Camera-type eye (tissue), 1 donor: Measurements from ENCODE around the gene LRRC56. TPM values are rescaled to one million over a fixed set of nuclear protein-coding genes. Genes with fewer than 3 reads are reported as not detected.

Experiments used
- total RNA-seq: library from RNA; depleted of rRNA; stranded (reverse); fragments of >200 nt; gene quantifications from one replicate; pipeline ENCODE4 v1.2.3, GENCODE V29; 2014

Gene LRRC56
- total RNA-seq, result 1.2 TPM

DNA sequence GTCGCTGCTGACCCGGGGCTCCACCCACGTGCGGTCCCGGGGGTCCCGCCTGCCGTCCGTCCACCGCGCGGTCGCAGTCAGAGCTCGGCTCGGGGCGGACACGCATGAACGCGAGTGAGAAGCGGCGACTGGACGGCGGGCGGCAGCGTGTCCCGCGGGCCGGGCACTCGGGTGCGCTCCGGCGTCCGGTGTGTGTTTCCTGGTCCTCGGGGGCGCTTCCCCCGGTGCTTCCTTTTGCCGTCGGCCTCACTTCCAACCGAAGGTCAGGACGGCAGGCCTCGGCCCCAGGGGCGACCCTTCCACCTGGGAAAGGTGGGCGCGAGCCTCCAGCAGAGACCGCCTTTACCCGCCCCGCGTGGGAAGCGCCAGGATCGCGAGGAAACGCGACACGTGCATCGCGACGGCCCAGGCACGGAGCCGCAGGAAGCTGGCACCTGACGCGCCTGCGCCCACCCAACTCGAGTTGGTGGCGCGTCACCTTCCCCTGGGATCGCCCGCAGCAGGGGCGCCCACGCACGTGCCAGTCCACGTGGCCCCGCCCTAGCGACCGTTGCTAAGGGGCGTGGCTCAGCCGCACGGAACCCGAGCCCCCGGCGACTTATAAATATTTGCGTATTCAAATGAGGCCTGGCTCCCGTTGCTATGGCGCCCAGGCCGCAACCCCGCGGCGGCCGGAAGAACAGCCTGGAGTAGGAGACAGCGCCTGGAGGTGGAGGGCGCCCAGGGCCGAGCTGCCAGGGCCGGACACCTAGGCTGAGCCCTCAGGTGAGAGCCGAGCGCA lies at the start of gene LRRC56:
Gene LRRC56 (plus strand): TSS at position 687 of the 781 bp plus-strand sequence. CDS start 3,158 bp downstream, outside the sequence.

DNA sequence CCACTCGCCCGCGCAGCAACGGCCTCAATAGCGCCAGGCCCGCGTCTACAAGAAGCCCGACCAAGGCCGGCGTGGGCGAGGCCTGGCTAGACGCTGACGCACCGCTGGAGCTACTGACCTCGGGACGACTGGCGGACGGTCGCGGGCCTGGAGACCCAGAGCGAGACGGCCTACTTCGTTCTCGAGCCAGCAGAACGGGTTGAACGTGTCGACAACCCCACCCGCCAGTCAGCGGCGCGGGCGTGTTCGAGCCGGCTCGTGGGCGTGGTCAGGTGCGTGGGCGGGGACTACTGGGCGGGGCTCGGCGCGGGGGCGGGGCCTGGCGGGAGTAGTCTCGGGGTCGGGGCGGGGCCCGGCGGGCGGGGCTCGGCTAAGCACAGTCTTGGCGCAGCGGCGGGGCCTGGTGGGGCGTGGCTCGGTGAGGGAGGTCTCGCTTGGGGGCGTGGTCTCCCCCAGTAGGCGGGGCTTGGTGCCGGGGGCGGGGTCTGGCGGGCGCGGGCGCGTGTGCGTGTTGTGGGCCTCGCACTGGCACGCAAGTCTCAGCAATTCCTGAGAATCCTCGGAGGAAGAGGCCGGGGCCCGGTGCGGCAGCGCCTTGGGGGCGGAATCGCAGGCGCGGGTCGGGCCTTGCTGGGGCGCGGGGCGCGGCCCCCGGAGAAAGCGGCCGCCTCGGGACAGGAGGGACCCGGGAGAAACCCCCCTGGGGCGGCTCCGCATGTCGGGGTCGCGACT lies 30.2 kb upstream of the LRRC56 start, which contains the start of gene RNH1:
Gene RNH1 (minus strand): TSS at position 248 of the 732 bp plus-strand sequence. CDS start 5,080 bp downstream, outside the sequence.

GRCh38 chr11:535519-536454 lies 1.5 kb upstream of the LRRC56 start, which contains the start of gene HRAS:
Gene HRAS, minus strand, starts transcription at chr11:535576.

DNA sequence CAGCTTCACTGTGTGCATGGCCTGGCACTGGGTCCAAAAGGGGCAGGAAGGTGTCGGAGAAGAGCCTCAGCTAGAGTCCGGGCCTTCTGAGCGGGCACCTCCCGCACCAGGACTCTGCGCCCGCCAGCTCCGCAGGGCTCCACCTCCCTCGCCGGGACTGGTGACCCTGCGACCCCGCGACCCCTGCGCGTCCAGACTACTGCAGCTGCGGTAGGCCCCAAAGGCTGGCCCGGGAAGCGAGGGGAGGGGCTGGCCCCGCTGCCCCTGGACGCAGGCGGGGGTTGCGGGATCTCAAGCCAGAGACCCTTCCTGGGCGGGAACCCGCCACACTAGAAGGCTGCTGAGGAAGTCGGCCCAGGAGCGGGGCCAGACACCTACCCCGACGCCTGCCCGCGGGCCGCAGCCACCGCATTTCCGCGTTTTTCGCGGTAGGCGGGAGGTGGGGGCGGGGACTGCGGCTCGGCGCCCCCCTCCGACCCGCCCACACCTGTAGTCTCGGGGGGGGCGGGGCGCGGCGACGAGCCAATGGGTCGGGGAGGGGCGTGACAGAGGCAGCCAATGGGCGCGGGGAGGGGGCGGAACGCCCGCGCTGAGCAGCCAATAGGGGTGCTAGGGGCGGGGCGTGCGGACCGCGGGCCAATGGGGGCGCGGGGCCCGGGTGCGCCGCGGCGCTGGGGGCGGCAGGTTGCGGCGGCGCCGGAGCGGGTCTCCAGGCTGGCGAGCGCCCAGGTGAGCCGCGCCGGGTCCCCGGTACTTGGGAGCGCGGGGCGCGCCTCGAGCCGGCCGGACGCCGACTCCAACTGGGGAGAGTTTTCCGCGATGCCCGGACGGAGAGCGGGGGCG lies 23.2 kb downstream of the LRRC56 start, which contains the start of the genes LMNTD2 and RASSF7:
Gene LMNTD2 (minus strand): TSS at position 434 of the 843 bp plus-strand sequence. CDS start 22 bp downstream, at position 412.
Gene RASSF7 (plus strand): TSS at position 666 of the 843 bp plus-strand sequence. CDS start 799 bp downstream, outside the sequence.

DNA sequence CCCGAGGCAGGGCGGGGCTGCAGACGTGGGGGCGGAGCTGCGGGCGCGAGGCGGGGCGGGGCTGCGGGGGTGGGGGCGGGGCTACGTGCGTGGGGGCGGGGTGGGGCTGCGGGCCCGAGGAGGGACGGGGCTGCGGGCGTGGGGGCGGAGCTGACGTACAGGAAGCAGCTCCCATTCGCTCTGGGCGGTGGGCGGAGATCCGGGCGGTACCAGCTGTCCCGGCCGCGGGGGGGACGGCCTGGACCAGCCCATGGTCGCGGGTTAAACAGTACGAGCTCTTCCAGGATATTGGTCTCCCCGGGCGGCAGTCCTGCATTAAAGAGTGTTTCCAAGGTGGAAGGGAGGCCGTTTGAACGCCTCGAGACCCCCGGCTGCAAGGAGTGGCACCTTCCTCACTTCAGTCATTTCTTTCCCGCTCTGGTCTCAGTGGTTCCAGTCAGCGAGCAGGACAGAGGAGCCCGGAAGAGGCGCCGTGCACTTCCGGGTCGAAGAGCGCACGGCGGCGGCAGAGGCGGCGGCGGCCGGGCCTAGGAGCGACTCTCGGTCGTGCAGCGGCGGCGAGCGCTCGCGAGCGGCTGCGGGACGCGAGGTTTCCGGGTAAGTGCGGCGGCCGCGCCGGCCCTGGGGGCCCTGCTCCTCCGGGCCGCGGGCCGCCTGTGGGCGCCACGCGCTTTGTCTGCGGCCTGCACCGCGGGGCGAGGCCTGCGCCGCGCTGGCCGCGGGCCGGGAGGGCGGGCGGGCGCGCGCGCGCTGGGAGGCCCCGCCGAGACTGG lies 38.9 kb downstream of the LRRC56 start, which contains the start of gene PHRF1:
Gene PHRF1 (plus strand): TSS at position 475 of the 773 bp plus-strand sequence. CDS start 5,043 bp downstream, outside the sequence.

Other genes starting within 250 kb of the LRRC56 start
- 22.1 TPM for gene PGGHG, start 248.4 kb upstream of the LRRC56 start, total RNA-seq
- not detected for gene IFITM5, start 238.0 kb upstream of the LRRC56 start, total RNA-seq
- gene IFITM2, start 229.7 kb upstream of the LRRC56 start, total RNA-seq, result 11.1 TPM
- gene IFITM1, start 223.5 kb upstream of the LRRC56 start, total RNA-seq, result 20.2 TPM
- gene IFITM3, start 216.7 kb upstream of the LRRC56 start, total RNA-seq, result 43.5 TPM
- gene B4GALNT4, start 168.0 kb upstream of the LRRC56 start, total RNA-seq, result 71.6 TPM
- 5.5 TPM for gene PKP3, start 143.3 kb upstream of the LRRC56 start, total RNA-seq
- 13.3 TPM for gene SIGIRR, start 122.5 kb upstream of the LRRC56 start, total RNA-seq
- 1.4 TPM for gene ANO9, start 95.5 kb upstream of the LRRC56 start, total RNA-seq
- 36.4 TPM for gene PTDSS2, start 87.2 kb upstream of the LRRC56 start, total RNA-seq
- gene RNH1, start 30.3 kb upstream of the LRRC56 start, total RNA-seq, result 116 TPM
- 26.4 TPM for gene HRAS, start 2.0 kb upstream of the LRRC56 start, total RNA-seq
- gene LMNTD2, start 23.2 kb downstream of the LRRC56 start, total RNA-seq, result 0.33 TPM
- gene RASSF7, start 23.4 kb downstream of the LRRC56 start, total RNA-seq, result 10.8 TPM
- gene PHRF1, start 38.9 kb downstream of the LRRC56 start, total RNA-seq, result 34.7 TPM
- 12.1 TPM for gene IRF7, start 78.4 kb downstream of the LRRC56 start, total RNA-seq
- 0.88 TPM for gene CDHR5, start 87.4 kb downstream of the LRRC56 start, total RNA-seq
- not detected for gene SCT, start 89.7 kb downstream of the LRRC56 start, total RNA-seq
- gene DRD4, start 99.7 kb downstream of the LRRC56 start, total RNA-seq, result 1.2 TPM
- 31.4 TPM for gene DEAF1, start 157.7 kb downstream of the LRRC56 start, total RNA-seq
- gene TMEM80, start 158.3 kb downstream of the LRRC56 start, total RNA-seq, result 18.5 TPM
- 14.1 TPM for gene EPS8L2, start 168.7 kb downstream of the LRRC56 start, total RNA-seq
- gene TALDO1, start 209.9 kb downstream of the LRRC56 start, total RNA-seq, result 91.0 TPM
- gene GATD1, start 240.0 kb downstream of the LRRC56 start, total RNA-seq, result 42.8 TPM